GM23338 (cell line): ENCODE data around the gene TMEM87B. TPM values are rescaled to one million over a fixed set of nuclear protein-coding genes. Genes with fewer than 3 reads are reported as not detected.

ENCODE experiments used
- ATAC-seq: fragments of 200-7000 bp; cut with Tn5 transposase; 3 replicates; pipeline ENCODE4 v1.9.1; 2020
- DNase-seq: peaks from one replicate; pipeline ENCODE4 v3.0.0-alpha.2; 2015; ENCODE audit warnings: low spot score
- H2AFZ ChIP-seq: fragments of 200-600 bp; sonication (generic); 2 replicates; pipeline ENCODE4 v1.8.0; 2016; ENCODE audit warnings: antibody characterized with exemption, mild to moderate bottlenecking, moderate library complexity
- H3F3A ChIP-seq: fragments of 200-600 bp; sonication (generic); replicated peaks from 2 replicates; pipeline ENCODE4 v1.8.0; 2017; ENCODE audit warnings: antibody characterized with exemption, mixed run types, low read depth
- H3K27ac ChIP-seq: fragments of 200-600 bp; sonication (generic); 2 replicates; pipeline ENCODE4 v1.6.1; 2016; ENCODE audit warnings: low read depth
- H3K27me3 ChIP-seq: fragments of 200-600 bp; sonication (generic); 2 replicates; pipeline ENCODE4 v1.8.0; 2016; ENCODE audit warnings: mild to moderate bottlenecking, mixed run types, moderate library complexity; ENCODE audit not compliant: insufficient read depth
- H3K36me3 ChIP-seq: fragments of 200-600 bp; sonication (generic); 2 replicates; pipeline ENCODE4 v1.8.0; 2016; ENCODE audit warnings: mild to moderate bottlenecking; ENCODE audit not compliant: insufficient read depth
- H3K4me1 ChIP-seq: fragments of 200-600 bp; sonication (generic); 2 replicates; pipeline ENCODE4 v1.8.0; 2016; ENCODE audit warnings: mild to moderate bottlenecking, moderate library complexity; ENCODE audit not compliant: insufficient read depth
- H3K4me2 ChIP-seq: fragments of 200-600 bp; sonication (generic); 2 replicates; pipeline ENCODE4 v1.7.1; 2017; ENCODE audit warnings: mixed run types
- H3K4me3 ChIP-seq: fragments of 200-600 bp; sonication (generic); 2 replicates; pipeline ENCODE4 v1.6.1; 2016; ENCODE audit warnings: mixed run types
- H3K79me2 ChIP-seq: fragments of 200-600 bp; sonication (generic); replicated peaks from 2 replicates; pipeline ENCODE4 v1.8.0; 2017; ENCODE audit warnings: mild to moderate bottlenecking; ENCODE audit not compliant: insufficient read depth
- H3K9me2 ChIP-seq: fragments of 200-600 bp; sonication (generic); 2 replicates; pipeline ENCODE4 v1.8.0; 2017; ENCODE audit not compliant: insufficient read depth
- H4K20me1 ChIP-seq: fragments of 200-600 bp; sonication (generic); replicated peaks from 2 replicates; pipeline ENCODE4 v1.8.0; 2017; ENCODE audit warnings: mild to moderate bottlenecking; ENCODE audit not compliant: insufficient read depth
- H3K27ac Mint-ChIP-seq: 2 replicates; pipeline ENCODE4 v1.8.0; 2020; ENCODE audit warnings: inconsistent platforms, mild to moderate bottlenecking, moderate library complexity, mixed read lengths
- H3K27me3 Mint-ChIP-seq: 3 replicates; pipeline ENCODE4 v1.8.0; 2022; ENCODE audit warnings: low read depth, mild to moderate bottlenecking, moderate library complexity, mixed read lengths, inconsistent platforms; ENCODE audit not compliant: insufficient read depth, poor library complexity
- H3K36me3 Mint-ChIP-seq: 3 replicates; pipeline ENCODE4 v1.8.0; 2021; ENCODE audit warnings: low read depth, mild to moderate bottlenecking, inconsistent platforms, moderate library complexity, mixed read lengths
- H3K4me1 Mint-ChIP-seq: 3 replicates; pipeline ENCODE4 v1.8.0; 2020; ENCODE audit warnings: mild to moderate bottlenecking, inconsistent platforms, mixed read lengths
- H3K4me3 Mint-ChIP-seq: 3 replicates; pipeline ENCODE4 v1.8.0; 2021; ENCODE audit warnings: moderate library complexity, mild to moderate bottlenecking, inconsistent platforms, mixed read lengths
- H3K9me3 Mint-ChIP-seq: 3 replicates; pipeline ENCODE4 v1.8.0; 2020; ENCODE audit warnings: moderate library complexity, mild to moderate bottlenecking, inconsistent platforms, mixed read lengths
- JUNB ChIP-seq: IDR thresholded peaks from one replicate; pipeline ENCODE4 v1.6.1; 2016; ENCODE audit warnings: antibody characterized with exemption; ENCODE audit not compliant: unreplicated experiment
- NANOG ChIP-seq: IDR thresholded peaks from 2 replicates; pipeline ENCODE4 v1.6.1; 2016; ENCODE audit warnings: antibody characterized with exemption, borderline replicate concordance
- POLR2AphosphoS5 ChIP-seq: IDR thresholded peaks from 2 replicates; pipeline ENCODE4 v1.6.1; 2016; ENCODE audit warnings: antibody characterized with exemption, low read depth
- STAT1 ChIP-seq: IDR thresholded peaks from one replicate; pipeline ENCODE4 v1.6.1; 2016; ENCODE audit warnings: antibody characterized with exemption; ENCODE audit not compliant: unreplicated experiment
- ZNF114 ChIP-seq: fragments of 250-450 bp; sonication (Bioruptor Pico); IDR thresholded peaks from 2 replicates; pipeline ENCODE4 v1.5.0; 2020; ENCODE audit warnings: mild to moderate bottlenecking, moderate library complexity
- ZNF331 ChIP-seq: fragments of 250-450 bp; sonication (Bioruptor Pico); IDR thresholded peaks from 2 replicates; pipeline ENCODE4 v1.5.0; 2020; ENCODE audit warnings: low read depth, mild to moderate bottlenecking, moderate library complexity
- polyA plus RNA-seq: library from polyadenylated mRNA; unstranded; fragments of >200 nt; fragmentation: Nextera tagmentation; extraction: Ambion mirVana; gene quantifications from 2 replicates; pipeline ENCODE4 v1.2.1, GENCODE V29; 2016
- total RNA-seq: library from RNA; depleted of rRNA; stranded (reverse); fragments of >200 nt; shearing (Covaris generic); gene quantifications from 2 replicates; pipeline ENCODE4 v1.2.3, GENCODE V29; 2014
- TF ChIP-seq, protein P1 (sequence below): IDR thresholded peaks from 2 replicates; pipeline ENCODE4 v1.6.1; 2016; ENCODE audit warnings: antibody characterized with exemption
- TF ChIP-seq, protein P2 (sequence below), 2 experiments: fragments of 200-600 bp in 1 of 2; sonication (generic) in 1 of 2; conservative IDR thresholded peaks; 2 replicates each; pipeline versions ENCODE4 v1.5.1 to v1.6.1; 2016 to 2017; ENCODE audit warnings: antibody characterized with exemption in 2 of 2, low read depth in 2 of 2, mild to moderate bottlenecking in 2 of 2, moderate library complexity in 1 of 2

Gene TMEM87B
- total and polyA plus RNA-seq, 2 experiments from 2014 or later: 7.0 to 15.4 TPM

DNA sequence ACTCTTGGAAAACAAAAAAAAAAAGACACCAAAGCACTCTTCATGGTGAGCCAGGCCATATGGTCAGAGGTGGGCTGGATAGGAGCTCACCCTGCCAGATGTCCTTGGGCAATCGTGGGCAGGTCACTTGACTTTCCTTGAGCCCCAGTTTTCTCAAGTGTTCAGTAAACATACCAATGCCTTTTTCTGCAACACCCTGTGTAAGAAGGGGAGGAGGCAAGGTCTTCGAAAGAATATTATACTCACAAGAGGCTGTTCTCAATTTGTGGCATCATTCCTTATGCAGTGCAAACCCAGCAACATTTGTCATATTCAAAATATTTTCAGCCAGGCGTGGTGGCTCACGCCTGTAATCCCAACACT, 22.9 kb upstream of the TMEM87B start:
- Histone ChIP-seq H3K4me3 (no peak overlapping the region), H3K36me3 (no peaks in the 10 kb centered on the region), H2AFZ (peak overlapping the region; percentile 1; the same call in 1 of the 2 replicates), H3K4me2 (no peak overlapping the region; the same call in 1 of the 2 replicates), H3K9me2 (no peaks in the 10 kb centered on the region), H3K4me1 (peaks cover 12% of the 10 kb centered on the region), H4K20me1 (no peaks in the 10 kb centered on the region), H3F3A (peaks cover 4% of the 10 kb centered on the region; the same call in 1 of the 2 replicates), H3K79me2 (no peaks in the 10 kb centered on the region), H3K27me3 (no peaks in the 10 kb centered on the region), H3K27ac (peak overlapping the region; percentile 72; the same call in 1 of the 2 replicates)
- TF ChIP-seq ZNF114 (CRISPR knock-in tag) (no peak), STAT1 (no peak), POLR2AphosphoS5 (no peak), JUNB (no peak), NANOG (no peak)
- TF ChIP-seq, protein P1, sequence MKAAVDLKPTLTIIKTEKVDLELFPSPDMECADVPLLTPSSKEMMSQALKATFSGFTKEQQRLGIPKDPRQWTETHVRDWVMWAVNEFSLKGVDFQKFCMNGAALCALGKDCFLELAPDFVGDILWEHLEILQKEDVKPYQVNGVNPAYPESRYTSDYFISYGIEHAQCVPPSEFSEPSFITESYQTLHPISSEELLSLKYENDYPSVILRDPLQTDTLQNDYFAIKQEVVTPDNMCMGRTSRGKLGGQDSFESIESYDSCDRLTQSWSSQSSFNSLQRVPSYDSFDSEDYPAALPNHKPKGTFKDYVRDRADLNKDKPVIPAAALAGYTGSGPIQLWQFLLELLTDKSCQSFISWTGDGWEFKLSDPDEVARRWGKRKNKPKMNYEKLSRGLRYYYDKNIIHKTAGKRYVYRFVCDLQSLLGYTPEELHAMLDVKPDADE: no peak
- TF ChIP-seq, protein P2, sequence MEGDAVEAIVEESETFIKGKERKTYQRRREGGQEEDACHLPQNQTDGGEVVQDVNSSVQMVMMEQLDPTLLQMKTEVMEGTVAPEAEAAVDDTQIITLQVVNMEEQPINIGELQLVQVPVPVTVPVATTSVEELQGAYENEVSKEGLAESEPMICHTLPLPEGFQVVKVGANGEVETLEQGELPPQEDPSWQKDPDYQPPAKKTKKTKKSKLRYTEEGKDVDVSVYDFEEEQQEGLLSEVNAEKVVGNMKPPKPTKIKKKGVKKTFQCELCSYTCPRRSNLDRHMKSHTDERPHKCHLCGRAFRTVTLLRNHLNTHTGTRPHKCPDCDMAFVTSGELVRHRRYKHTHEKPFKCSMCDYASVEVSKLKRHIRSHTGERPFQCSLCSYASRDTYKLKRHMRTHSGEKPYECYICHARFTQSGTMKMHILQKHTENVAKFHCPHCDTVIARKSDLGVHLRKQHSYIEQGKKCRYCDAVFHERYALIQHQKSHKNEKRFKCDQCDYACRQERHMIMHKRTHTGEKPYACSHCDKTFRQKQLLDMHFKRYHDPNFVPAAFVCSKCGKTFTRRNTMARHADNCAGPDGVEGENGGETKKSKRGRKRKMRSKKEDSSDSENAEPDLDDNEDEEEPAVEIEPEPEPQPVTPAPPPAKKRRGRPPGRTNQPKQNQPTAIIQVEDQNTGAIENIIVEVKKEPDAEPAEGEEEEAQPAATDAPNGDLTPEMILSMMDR (conservative IDR thresholded peaks at IDR 0.05; ENCODE audit: low read depth in 2 of 2): no peak
- DNase-seq: no peak
- H3K36me3 Mint-ChIP-seq: peaks cover 2% of the 10 kb centered on the region; the same call in 1 of the 3 replicates
- H3K9me3 Mint-ChIP-seq: peaks cover 3% of the 10 kb centered on the region; the same call in 1 of the 3 replicates
- H3K4me1 Mint-ChIP-seq: peaks cover 14% of the 10 kb centered on the region
- H3K4me3 Mint-ChIP-seq: no peak overlapping the region; the same call in 2 of the 3 replicates
- peaks cover 2% of the 10 kb centered on the region for H3K27me3 Mint-ChIP-seq
- peak overlapping the region; percentile 76 for H3K27ac Mint-ChIP-seq
- peak; percentile 44 for ATAC-seq

DNA sequence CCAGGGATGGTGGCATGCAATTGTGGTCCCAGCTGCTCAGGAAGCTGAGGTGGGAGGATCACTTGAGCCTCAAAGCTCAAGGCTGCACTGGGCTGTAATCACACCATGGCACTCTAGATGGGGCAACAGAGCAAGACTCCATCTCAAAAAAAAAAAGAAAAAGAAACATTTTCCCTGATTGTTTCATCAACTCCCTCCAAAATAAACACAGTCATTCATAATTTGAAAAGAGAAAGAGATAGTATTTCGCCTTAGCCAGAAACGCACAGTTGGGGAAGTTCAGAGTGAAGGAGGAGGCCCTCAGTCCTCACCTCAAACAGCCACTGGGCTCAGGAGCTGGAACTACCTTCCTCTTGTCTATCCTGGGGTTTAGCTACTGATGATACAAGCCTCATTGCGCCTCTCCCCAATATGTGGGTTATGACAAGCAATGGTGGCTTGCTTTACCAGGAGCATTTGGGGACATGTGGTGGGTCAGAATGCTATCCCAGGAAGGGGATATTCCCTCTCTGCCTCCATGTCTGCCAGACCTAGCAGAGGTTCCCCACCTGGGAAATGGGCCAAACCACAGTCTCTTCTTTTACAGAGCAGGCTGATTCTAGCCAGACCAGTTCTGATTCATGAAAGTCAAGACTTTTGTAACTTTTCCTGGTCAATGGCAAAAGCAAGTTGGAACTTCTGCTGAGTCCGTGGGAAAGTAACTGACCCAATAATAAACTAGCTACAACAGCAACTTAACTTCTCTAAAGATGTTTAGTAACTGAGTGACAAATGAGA, 22.2 kb upstream of the TMEM87B start:
- Histone ChIP-seq H3K4me1 (peaks cover 12% of the 10 kb centered on the region), H3F3A (peaks cover 4% of the 10 kb centered on the region; the same call in 1 of the 2 replicates), H4K20me1 (no peaks in the 10 kb centered on the region), H3K79me2 (no peaks in the 10 kb centered on the region), H3K9me2 (no peaks in the 10 kb centered on the region), H3K36me3 (no peaks in the 10 kb centered on the region), H3K27ac (no peak overlapping the region), H3K27me3 (no peaks in the 10 kb centered on the region), H3K4me2 (no peak overlapping the region), H3K4me3 (no peak overlapping the region), H2AFZ (no peak overlapping the region)
- H3K27ac Mint-ChIP-seq: no peak overlapping the region; the same call in 1 of the 2 replicates
- DNase-seq (no peak), ATAC-seq (no peak)
- H3K4me1 Mint-ChIP-seq: peaks cover 14% of the 10 kb centered on the region
- H3K27me3 Mint-ChIP-seq: peaks cover 2% of the 10 kb centered on the region
- peaks cover 3% of the 10 kb centered on the region; the same call in 1 of the 3 replicates for H3K9me3 Mint-ChIP-seq
- H3K36me3 Mint-ChIP-seq: peaks cover 2% of the 10 kb centered on the region; the same call in 1 of the 3 replicates
- no peak overlapping the region for H3K4me3 Mint-ChIP-seq
- TF ChIP-seq ZNF331 (CRISPR knock-in tag) (no peak), NANOG (no peak), POLR2AphosphoS5 (no peak), STAT1 (no peak), ZNF114 (CRISPR knock-in tag) (no peak)
- TF ChIP-seq, protein P2 (conservative IDR thresholded peaks at IDR 0.05; ENCODE audit: low read depth in 2 of 2): no peak
- TF ChIP-seq, protein P1: no peak
